ENCODE measurements around the gene ANKFY1. TPM values are rescaled to one million over a fixed set of nuclear protein-coding genes. Genes with fewer than 3 reads are reported as not detected.

ANKFY1 gene
- total and polyA plus RNA-seq, 9 of the 15 experiments (the other 6 are each of a cell fraction or from before 2014, with no cell fraction given), result 4.3 to 25.6 (median 12.2) TPM

DNA sequence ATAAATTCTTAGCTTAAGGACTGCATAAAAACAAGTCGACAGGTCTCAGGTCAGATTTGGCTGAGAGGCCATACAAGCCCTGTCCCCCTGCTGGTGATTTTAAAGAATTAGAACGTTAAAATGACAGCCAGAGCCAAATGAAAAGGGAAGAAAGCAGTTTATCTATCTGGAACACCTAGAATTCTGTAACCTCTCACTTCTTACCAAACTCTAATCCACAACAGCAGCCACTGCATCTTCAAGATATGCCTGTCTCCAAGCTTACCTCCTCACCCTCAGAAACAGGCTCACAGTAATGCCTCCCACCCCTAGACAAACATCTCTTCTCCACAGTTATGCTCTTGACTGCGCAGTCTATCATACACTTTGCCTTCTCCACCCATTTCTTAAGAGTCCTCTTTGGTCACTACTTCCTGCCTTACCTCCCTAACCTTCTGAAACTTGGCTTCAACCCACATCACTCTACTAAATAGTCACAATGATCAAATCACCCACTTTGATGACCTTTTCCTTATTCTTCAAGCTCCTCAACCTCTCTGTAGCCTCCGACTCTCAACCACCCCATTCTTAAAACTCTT, 14.2 kb downstream of the ANKFY1 start (continued):
- TF ChIP-seq TSC22D4 (tag; IDR thresholded peaks at IDR 0.05) (no peak), CHD2 (IDR thresholded peaks at IDR 0.05; ENCODE audit: low read depth, low read length) (no peak), E2F8 (IDR thresholded peaks at IDR 0.05; ENCODE audit: low read depth, partially characterized antibody) (no peak), NFATC3 (IDR thresholded peaks at IDR 0.05) (no peak), STAT5A (IDR thresholded peaks at IDR 0.05; ENCODE audit: borderline replicate concordance, low read length) (peak; percentile 90), NR3C1 (CRISPR knock-in tag; IDR thresholded peaks at IDR 0.05) (no peak), GTF2B (IDR thresholded peaks at IDR 0.05; ENCODE audit: extremely low read depth, insufficient read length) (no peak), SUPT5H (IDR thresholded peaks at IDR 0.05) (no peak), RB1 (IDR thresholded peaks at IDR 0.05; ENCODE audit: low read depth) (no peak), GABPA (tag; conservative IDR thresholded peaks at IDR 0.05; ENCODE audit: low read depth) (no peak), NR0B1 (IDR thresholded peaks at IDR 0.05; ENCODE audit: partially characterized antibody) (no peak), TARDBP (IDR thresholded peaks at IDR 0.05) (no peak), MAFG (tag; conservative IDR thresholded peaks at IDR 0.05) (no peak), ZNF24 (IDR thresholded peaks at IDR 0.05) (no peak), HEY1 (CRISPR knock-in tag; IDR thresholded peaks at IDR 0.05; ENCODE audit: borderline replicate concordance) (no peak), RBM25 (IDR thresholded peaks at IDR 0.05; ENCODE audit: low read depth, low read length, severe bottlenecking) (no peak), ZNF764 (CRISPR knock-in tag; IDR thresholded peaks at IDR 0.05; ENCODE audit: low read depth) (no peak)
- TF ChIP-seq, protein P1, sequence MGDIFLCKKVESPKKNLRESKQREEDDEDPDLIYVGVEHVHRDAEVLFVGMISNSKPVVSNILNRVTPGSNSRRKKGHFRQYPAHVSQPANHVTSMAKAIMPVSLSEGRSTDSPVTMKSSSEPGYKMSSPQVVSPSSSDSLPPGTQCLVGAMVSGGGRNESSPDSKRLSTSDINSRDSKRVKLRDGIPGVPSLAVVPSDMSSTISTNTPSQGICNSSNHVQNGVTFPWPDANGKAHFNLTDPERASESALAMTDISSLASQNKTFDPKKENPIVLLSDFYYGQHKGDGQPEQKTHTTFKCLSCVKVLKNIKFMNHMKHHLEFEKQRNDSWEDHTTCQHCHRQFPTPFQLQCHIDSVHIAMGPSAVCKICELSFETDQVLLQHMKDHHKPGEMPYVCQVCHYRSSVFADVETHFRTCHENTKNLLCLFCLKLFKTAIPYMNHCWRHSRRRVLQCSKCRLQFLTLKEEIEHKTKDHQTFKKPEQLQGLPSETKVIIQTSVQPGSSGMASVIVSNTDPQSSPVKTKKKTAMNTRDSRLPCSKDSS (IDR thresholded peaks at IDR 0.05; ENCODE audit: low read depth, partially characterized antibody), result no peak
- TF ChIP-seq, protein P2, sequence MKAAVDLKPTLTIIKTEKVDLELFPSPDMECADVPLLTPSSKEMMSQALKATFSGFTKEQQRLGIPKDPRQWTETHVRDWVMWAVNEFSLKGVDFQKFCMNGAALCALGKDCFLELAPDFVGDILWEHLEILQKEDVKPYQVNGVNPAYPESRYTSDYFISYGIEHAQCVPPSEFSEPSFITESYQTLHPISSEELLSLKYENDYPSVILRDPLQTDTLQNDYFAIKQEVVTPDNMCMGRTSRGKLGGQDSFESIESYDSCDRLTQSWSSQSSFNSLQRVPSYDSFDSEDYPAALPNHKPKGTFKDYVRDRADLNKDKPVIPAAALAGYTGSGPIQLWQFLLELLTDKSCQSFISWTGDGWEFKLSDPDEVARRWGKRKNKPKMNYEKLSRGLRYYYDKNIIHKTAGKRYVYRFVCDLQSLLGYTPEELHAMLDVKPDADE (conservative IDR thresholded peaks at IDR 0.05; ENCODE audit: control insufficient read depth, low read depth, low read length), result 0 out of 2 replicates have a peak, but pooled peaks have one; percentile 25

All from K562 (cell line).